Measurements from ENCODE around the gene CORO2B. TPM values are rescaled to one million over a fixed set of nuclear protein-coding genes. Genes with fewer than 3 reads are reported as not detected.
"Not testable (repeated sequence)": the region's sequence is repeated elsewhere in the genome, so short reads cannot be mapped to it uniquely, and the experiment has no call there.

CORO2B gene
- total and polyA plus RNA-seq, 4 donors, result 2.4 to 12.5 (median 4.3) TPM

DNA sequence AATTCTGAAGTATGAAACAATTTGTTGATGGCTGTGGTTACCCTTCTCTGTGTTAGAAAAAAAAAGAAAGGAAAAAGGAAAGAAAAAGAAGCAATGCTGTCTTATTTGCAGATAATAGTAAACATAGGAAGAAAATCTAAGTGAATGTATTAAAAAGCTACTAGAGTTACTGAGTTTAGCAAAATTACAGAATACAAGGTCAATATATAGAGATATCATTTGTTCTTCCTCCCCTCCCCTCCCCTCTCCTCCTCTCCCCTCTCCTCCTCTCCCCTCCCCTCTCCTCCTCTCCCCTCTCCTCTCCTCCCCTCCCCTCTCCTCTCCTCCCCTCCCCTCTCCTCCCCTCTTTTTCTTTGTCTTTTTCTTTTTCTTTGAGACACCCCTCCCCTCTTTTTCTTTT lies 172.8 kb downstream of the CORO2B start:
- Histone ChIP-seq H3K36me3 (ENCODE audit: control insufficient read depth in 4 of 4, insufficient read depth in 4 of 4, low read length in 4 of 4) (no peaks in the 10 kb centered on the region), H3K4me1 (ENCODE audit: control insufficient read depth in 5 of 5, insufficient read depth in 5 of 5, low read length in 5 of 5) (no peaks in the 10 kb centered on the region), H3K27ac (ENCODE audit: low read depth in 1 of 2, low read length in 1 of 2) (no peak overlapping the region), H3K9me3 (ENCODE audit: control insufficient read depth in 4 of 4, insufficient read depth in 3 of 4, low read length in 3 of 4) (no peaks in the 10 kb centered on the region), H3K27me3 (ENCODE audit: control insufficient read depth in 3 of 3, insufficient read depth in 3 of 3, low read length in 2 of 3) (no peaks in the 10 kb centered on the region), H3K4me3 (no peak overlapping the region), H3K9ac (ENCODE audit: insufficient read depth in 1 of 2, low read length in 2 of 2) (no peak overlapping the region)
- DNase-seq, result no peak
- TF ChIP-seq, protein P1, sequence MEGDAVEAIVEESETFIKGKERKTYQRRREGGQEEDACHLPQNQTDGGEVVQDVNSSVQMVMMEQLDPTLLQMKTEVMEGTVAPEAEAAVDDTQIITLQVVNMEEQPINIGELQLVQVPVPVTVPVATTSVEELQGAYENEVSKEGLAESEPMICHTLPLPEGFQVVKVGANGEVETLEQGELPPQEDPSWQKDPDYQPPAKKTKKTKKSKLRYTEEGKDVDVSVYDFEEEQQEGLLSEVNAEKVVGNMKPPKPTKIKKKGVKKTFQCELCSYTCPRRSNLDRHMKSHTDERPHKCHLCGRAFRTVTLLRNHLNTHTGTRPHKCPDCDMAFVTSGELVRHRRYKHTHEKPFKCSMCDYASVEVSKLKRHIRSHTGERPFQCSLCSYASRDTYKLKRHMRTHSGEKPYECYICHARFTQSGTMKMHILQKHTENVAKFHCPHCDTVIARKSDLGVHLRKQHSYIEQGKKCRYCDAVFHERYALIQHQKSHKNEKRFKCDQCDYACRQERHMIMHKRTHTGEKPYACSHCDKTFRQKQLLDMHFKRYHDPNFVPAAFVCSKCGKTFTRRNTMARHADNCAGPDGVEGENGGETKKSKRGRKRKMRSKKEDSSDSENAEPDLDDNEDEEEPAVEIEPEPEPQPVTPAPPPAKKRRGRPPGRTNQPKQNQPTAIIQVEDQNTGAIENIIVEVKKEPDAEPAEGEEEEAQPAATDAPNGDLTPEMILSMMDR (IDR thresholded peaks at IDR 0.05; ENCODE audit: control extremely low read depth, extremely low read depth), result no peak
- ATAC-seq (ENCODE audit: insufficient read depth, low FRiP score), result no peak

DNA sequence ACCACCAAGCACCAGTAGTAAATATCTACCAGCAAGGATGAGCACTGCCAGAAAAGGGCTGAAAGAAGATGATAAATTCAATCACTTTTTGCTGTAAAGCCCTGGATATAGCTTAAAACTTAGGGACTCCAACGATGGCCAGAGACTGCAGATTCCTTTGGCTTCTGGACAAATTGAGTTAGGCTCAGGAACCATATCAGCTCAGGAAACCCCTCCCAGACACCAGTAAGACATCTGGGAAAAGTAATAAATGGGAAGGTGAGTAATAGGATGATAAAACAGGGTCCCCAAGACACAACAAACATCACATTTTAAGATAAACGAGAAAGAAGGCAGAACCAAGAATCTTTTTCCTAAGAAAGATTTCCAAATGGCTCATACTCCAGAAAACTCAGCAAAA lies 176.9 kb downstream of the CORO2B start:
- TF ChIP-seq, protein P1 (IDR thresholded peaks at IDR 0.05; ENCODE audit: control extremely low read depth, extremely low read depth), result no peak
- Histone ChIP-seq H3K36me3 (ENCODE audit: control insufficient read depth in 4 of 4, insufficient read depth in 4 of 4, low read length in 4 of 4) (no peaks in the 10 kb centered on the region), H3K9ac (ENCODE audit: insufficient read depth in 1 of 2, low read length in 2 of 2) (no peak overlapping the region), H3K27me3 (ENCODE audit: control insufficient read depth in 3 of 3, insufficient read depth in 3 of 3, low read length in 2 of 3) (no peaks in the 10 kb centered on the region), H3K27ac (ENCODE audit: low read depth in 1 of 2, low read length in 1 of 2) (no peak overlapping the region), H3K4me1 (ENCODE audit: control insufficient read depth in 5 of 5, insufficient read depth in 5 of 5, low read length in 5 of 5) (peaks cover 0 to 2% (median 0%) of the 10 kb centered on the region in 5 donors), H3K9me3 (ENCODE audit: control insufficient read depth in 4 of 4, insufficient read depth in 3 of 4, low read length in 3 of 4) (no peaks in the 10 kb centered on the region), H3K4me3 (no peak overlapping the region)
- WGBS, 2 donors, result 57 to 71% methylated on average over 2 of the region's 2 CpGs
- no peak for DNase-seq
- no peak for ATAC-seq (ENCODE audit: insufficient read depth, low FRiP score)

DNA sequence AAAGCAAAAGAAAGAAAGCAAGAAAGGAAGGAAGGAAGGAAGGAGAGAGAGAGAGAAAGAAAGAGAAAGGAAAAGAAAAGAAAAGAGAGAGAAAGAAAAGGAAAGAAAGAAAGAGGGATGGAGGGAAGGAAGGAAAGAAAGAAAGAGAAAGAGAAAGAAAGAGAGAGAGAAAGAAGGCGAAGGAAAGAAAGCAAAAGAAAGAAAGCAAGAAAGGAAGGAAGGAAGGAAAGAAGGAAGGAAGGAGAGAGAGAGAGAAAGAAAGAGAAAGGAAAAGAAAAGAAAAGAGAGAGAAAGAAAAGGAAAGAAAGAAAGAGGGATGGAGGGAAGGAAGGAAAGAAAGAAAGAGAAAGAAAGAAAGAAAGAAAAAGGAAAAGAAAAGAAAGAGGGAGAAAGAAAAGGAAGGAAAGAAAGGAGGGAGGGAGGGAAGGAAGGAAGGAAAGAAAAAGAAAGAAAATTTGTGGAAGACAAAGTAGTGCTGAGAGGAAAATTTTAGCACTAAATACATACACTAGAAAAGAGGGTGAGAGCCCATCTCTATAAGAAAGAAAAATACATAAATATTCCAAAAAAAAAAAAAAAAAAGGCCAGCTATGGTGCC lies 181.3 kb downstream of the CORO2B start:
- ATAC-seq (ENCODE audit: insufficient read depth, low FRiP score), result not testable (repeated sequence)
- 91 to 95% methylated on average over 1 of the region's 1 CpG for WGBS, 2 donors

DNA sequence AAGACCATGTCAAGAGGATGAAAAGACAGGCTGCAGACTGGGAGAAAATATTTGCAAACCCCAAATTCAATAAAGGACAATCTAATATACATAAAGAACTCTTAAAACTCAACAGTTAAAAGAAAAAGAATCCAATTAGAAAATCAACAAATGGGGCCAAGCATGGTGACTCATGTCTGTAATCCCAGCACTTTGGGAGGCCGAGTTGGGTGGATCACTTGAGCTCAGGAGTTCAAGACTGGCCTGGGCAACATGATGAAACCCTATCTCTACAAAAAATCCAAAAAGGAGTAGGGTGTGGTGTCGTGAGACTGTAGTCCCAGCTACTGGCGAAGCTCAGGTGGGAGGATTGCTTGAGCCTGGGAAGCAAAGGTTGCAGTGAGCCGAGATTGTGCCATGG lies 184.3 kb downstream of the CORO2B start:
- Histone ChIP-seq H3K36me3 (ENCODE audit: control insufficient read depth in 4 of 4, insufficient read depth in 4 of 4, low read length in 4 of 4) (no peaks in the 10 kb centered on the region), H3K9ac (ENCODE audit: insufficient read depth in 1 of 2, low read length in 2 of 2) (no peak overlapping the region), H3K27me3 (ENCODE audit: control insufficient read depth in 3 of 3, insufficient read depth in 3 of 3, low read length in 2 of 3) (no peaks in the 10 kb centered on the region), H3K4me3 (no peak overlapping the region), H3K27ac (ENCODE audit: low read depth in 1 of 2, low read length in 1 of 2) (no peak overlapping the region), H3K9me3 (ENCODE audit: control insufficient read depth in 4 of 4, insufficient read depth in 3 of 4, low read length in 3 of 4) (no peaks in the 10 kb centered on the region), H3K4me1 (ENCODE audit: control insufficient read depth in 5 of 5, insufficient read depth in 5 of 5, low read length in 5 of 5) (peaks cover 0 to 7% (median 0%) of the 10 kb centered on the region in 5 donors)
- TF ChIP-seq, protein P1 (IDR thresholded peaks at IDR 0.05; ENCODE audit: control extremely low read depth, extremely low read depth), result no peak
- WGBS, 2 donors, result 87 to 96% methylated on average over 4 of the region's 4 CpGs
- DNase-seq (no peak), ATAC-seq (ENCODE audit: insufficient read depth, low FRiP score) (no peak)

More for the DNA sequence above, 181.3 kb downstream of the CORO2B start:
- not testable (repeated sequence) for H3K9ac ChIP-seq (ENCODE audit: insufficient read depth in 1 of 2, low read length in 2 of 2); H3K4me3 ChIP-seq; H3K4me1 ChIP-seq (ENCODE audit: control insufficient read depth in 5 of 5, insufficient read depth in 5 of 5, low read length in 5 of 5); H3K27ac ChIP-seq (ENCODE audit: low read depth in 1 of 2, low read length in 1 of 2); DNase-seq; H3K36me3 ChIP-seq (ENCODE audit: control insufficient read depth in 4 of 4, insufficient read depth in 4 of 4, low read length in 4 of 4); H3K9me3 ChIP-seq (ENCODE audit: control insufficient read depth in 4 of 4, insufficient read depth in 3 of 4, low read length in 3 of 4); H3K27me3 ChIP-seq (ENCODE audit: control insufficient read depth in 3 of 3, insufficient read depth in 3 of 3, low read length in 2 of 3)
